SU-DHL-6 (cell line): Measurements from ENCODE around the gene PPEF2.

ENCODE experiments used
- H2AFZ ChIP-seq: fragments of 200-600 bp; sonication (generic); 2 replicates; pipeline ENCODE4 v1.6.1; 2014; ENCODE audit warnings: low read depth, mild to moderate bottlenecking, moderate library complexity, mixed read lengths, antibody characterized with exemption, low read length; ENCODE audit not compliant: severe bottlenecking
- H3F3A ChIP-seq: fragments of 200-600 bp; shearing (Covaris generic); 2 replicates; pipeline ENCODE4 v1.6.0; 2016; ENCODE audit warnings: antibody characterized with exemption, mild to moderate bottlenecking; ENCODE audit not compliant: insufficient read depth
- H3K27ac ChIP-seq: fragments of 200-600 bp; sonication (generic); 2 replicates; pipeline ENCODE4 v1.5.1; 2016; ENCODE audit warnings: low read depth, mild to moderate bottlenecking, low read length, moderate library complexity, mixed read lengths
- H3K27me3 ChIP-seq: fragments of 200-600 bp; sonication (generic), shearing (Covaris generic); 2 replicates; pipeline ENCODE4 v1.6.0; 2014; ENCODE audit warnings: mild to moderate bottlenecking, low read length
- H3K36me3 ChIP-seq: fragments of 200-600 bp; sonication (generic); 2 replicates; pipeline ENCODE4 v1.6.1; 2014; ENCODE audit warnings: mild to moderate bottlenecking, low read length, mixed read lengths
- H3K4me2 ChIP-seq: fragments of 300-600, 200-600 bp; shearing (Covaris generic), sonication (generic); 2 replicates; pipeline ENCODE4 v1.6.0; 2014; ENCODE audit warnings: low read length, low read depth, mild to moderate bottlenecking; ENCODE audit not compliant: poor library complexity, severe bottlenecking
- H3K4me3 ChIP-seq: fragments of 200-600 bp; sonication (generic); 2 replicates; pipeline ENCODE4 v1.5.1; 2014; ENCODE audit warnings: antibody characterized with exemption, low read length, mild to moderate bottlenecking, mixed read lengths; ENCODE audit not compliant: insufficient read depth, poor library complexity, severe bottlenecking
- H3K79me2 ChIP-seq: fragments of 200-600 bp; sonication (generic); 2 replicates; pipeline ENCODE4 v1.6.1; 2014; ENCODE audit warnings: mild to moderate bottlenecking, low read length, moderate library complexity; ENCODE audit not compliant: insufficient read depth
- H3K9ac ChIP-seq: fragments of 200-600 bp; sonication (generic); 2 replicates; pipeline ENCODE4 v1.7.0; 2014; ENCODE audit warnings: mild to moderate bottlenecking, low read length
- H3K9me2 ChIP-seq: fragments of 200-600 bp; sonication (generic); replicated peaks from 2 replicates; pipeline ENCODE4 v1.6.1; 2014; ENCODE audit warnings: low read length; ENCODE audit not compliant: insufficient read depth
- H3K9me3 ChIP-seq: fragments of 200-600 bp; sonication (generic); 2 replicates; pipeline ENCODE4 v1.6.1; 2014; ENCODE audit warnings: low read length, mixed read lengths; ENCODE audit not compliant: insufficient read depth
- H4K20me1 ChIP-seq: fragments of 200-600 bp; sonication (generic); 2 replicates; pipeline ENCODE4 v1.6.1; 2014; ENCODE audit warnings: low read depth, mild to moderate bottlenecking, antibody characterized with exemption, low read length, moderate library complexity, mixed read lengths
- EZH2phosphoT487 ChIP-seq: fragments of 200-600 bp; sonication (generic), shearing (Covaris generic); conservative IDR thresholded peaks from 2 replicates; pipeline ENCODE4 v1.6.1; 2018; ENCODE audit warnings: mild to moderate bottlenecking, antibody characterized with exemption, low read length, moderate library complexity, mixed read lengths
- TF ChIP-seq, protein P1 (sequence below): fragments of 200-600 bp; sonication (generic); IDR thresholded peaks from one replicate; pipeline ENCODE4 v1.5.1; 2017; ENCODE audit warnings: antibody characterized with exemption, mild to moderate bottlenecking, low read length, moderate library complexity; ENCODE audit not compliant: insufficient read depth, poor library complexity, severe bottlenecking

PPEF2 gene

GRCh38 chr4:75940692-75941253 is 38.5 kb upstream of the PPEF2 start, which contains the start of gene NAAA:
Gene NAAA (minus strand): TSS chr4:75941013. CDS start chr4:75940949, 64 bp downstream.
- Histone ChIP-seq H3K27me3 (no peaks in the 10 kb centered on the region), H3F3A (peaks cover 5% of the 10 kb centered on the region; the same call in 1 of the 2 replicates), H3K4me3 (peak within 1 kb of the TSS; percentile 77), H2AFZ (peak within 1 kb of the TSS; percentile 88), H3K9me3 (no peaks in the 10 kb centered on the region), H4K20me1 (no peaks in the 10 kb centered on the region), H3K36me3 (no peaks in the 10 kb centered on the region), H3K27ac (peak within 1 kb of the TSS; percentile 70), H3K79me2 (no peaks in the 10 kb centered on the region), H3K4me2 (peak within 1 kb of the TSS; percentile 65), H3K9ac (peak within 1 kb of the TSS; percentile 82), H3K9me2 (no peaks in the 10 kb centered on the region)
- TF ChIP-seq EZH2phosphoT487, result no peak
- TF ChIP-seq, protein P1, sequence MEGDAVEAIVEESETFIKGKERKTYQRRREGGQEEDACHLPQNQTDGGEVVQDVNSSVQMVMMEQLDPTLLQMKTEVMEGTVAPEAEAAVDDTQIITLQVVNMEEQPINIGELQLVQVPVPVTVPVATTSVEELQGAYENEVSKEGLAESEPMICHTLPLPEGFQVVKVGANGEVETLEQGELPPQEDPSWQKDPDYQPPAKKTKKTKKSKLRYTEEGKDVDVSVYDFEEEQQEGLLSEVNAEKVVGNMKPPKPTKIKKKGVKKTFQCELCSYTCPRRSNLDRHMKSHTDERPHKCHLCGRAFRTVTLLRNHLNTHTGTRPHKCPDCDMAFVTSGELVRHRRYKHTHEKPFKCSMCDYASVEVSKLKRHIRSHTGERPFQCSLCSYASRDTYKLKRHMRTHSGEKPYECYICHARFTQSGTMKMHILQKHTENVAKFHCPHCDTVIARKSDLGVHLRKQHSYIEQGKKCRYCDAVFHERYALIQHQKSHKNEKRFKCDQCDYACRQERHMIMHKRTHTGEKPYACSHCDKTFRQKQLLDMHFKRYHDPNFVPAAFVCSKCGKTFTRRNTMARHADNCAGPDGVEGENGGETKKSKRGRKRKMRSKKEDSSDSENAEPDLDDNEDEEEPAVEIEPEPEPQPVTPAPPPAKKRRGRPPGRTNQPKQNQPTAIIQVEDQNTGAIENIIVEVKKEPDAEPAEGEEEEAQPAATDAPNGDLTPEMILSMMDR, result no peak

DNA sequence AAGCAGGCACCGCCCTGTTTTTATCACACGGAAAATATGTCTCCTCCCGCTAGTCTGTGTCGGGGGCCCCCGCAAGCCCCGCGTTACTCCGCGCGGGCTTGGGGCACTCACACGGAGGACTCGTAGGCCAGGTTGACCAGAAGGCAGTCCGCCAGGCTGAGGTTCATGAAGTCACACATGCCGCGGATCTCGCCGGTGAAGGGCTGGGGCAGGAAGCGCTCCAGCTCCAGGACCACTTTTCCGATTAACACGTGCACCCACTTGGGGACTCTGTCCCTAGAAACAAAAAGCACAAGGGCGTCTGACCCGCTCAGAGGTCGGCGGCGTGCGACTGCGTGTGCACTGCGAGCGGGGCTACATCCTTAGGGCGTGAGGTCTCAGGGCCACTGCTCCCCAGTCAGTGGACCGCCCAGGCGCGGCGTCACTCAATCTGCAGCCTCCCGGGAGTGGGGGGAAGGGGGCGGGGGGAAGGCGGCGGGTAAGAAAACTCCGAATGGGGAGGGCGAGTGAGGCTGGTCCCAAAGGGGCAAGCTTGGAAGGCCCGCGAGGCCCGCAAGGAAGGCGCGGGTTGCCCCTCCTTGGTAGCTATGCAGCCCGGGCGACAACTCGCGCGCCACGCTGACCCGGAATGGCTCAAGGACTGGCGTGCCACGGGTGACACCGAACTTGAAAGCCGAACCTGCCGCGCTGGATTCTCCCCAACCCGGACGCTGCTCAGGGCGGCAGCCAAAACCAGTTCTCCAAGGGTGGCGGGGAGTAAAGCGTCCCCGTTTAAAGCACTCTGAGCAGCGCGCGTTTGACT is 37.8 kb upstream of the PPEF2 start:
- H3K9me3 ChIP-seq, result no peaks in the 10 kb centered on the region
- H3F3A ChIP-seq, result peaks cover 5% of the 10 kb centered on the region; the same call in 1 of the 2 replicates
- peak overlapping the region; percentile 88 for H2AFZ ChIP-seq
- no peaks in the 10 kb centered on the region for H3K9me2 ChIP-seq
- no peaks in the 10 kb centered on the region for H3K79me2 ChIP-seq
- peak overlapping the region; percentile 65 for H3K4me2 ChIP-seq
- H3K36me3 ChIP-seq, result no peaks in the 10 kb centered on the region
- peak overlapping the region; percentile 82 for H3K9ac ChIP-seq
- no peak for TF ChIP-seq EZH2phosphoT487
- TF ChIP-seq, protein P1, result no peak
- H4K20me1 ChIP-seq, result no peaks in the 10 kb centered on the region
- H3K27ac ChIP-seq, result peak overlapping the region; percentile 70
- H3K27me3 ChIP-seq, result no peaks in the 10 kb centered on the region
- H3K4me3 ChIP-seq, result peak overlapping the region; percentile 77

- H3K9ac ChIP-seq, result no peak overlapping the region
- TF ChIP-seq EZH2phosphoT487, result no peak
- TF ChIP-seq, protein P1, result no peak
These were observed 33.4 kb upstream of the PPEF2 start for GRCh38 chr4:75935628-75936027.

More at GRCh38 chr4:75935628-75936027, 33.4 kb upstream of the PPEF2 start:
- H4K20me1 ChIP-seq, result no peaks in the 10 kb centered on the region
- H3F3A ChIP-seq, result no peaks in the 10 kb centered on the region
- no peak overlapping the region for H3K4me3 ChIP-seq
- H3K27me3 ChIP-seq, result no peaks in the 10 kb centered on the region
- no peaks in the 10 kb centered on the region for H3K9me2 ChIP-seq
- H3K79me2 ChIP-seq, result no peaks in the 10 kb centered on the region
- H3K9me3 ChIP-seq, result no peaks in the 10 kb centered on the region
- H3K4me2 ChIP-seq, result no peak overlapping the region
- no peaks in the 10 kb centered on the region for H3K36me3 ChIP-seq
- no peak overlapping the region for H3K27ac ChIP-seq
- H2AFZ ChIP-seq, result no peak overlapping the region
